A549 (cell line): ENCODE results near the gene MTMR11. TPM values are rescaled to one million over a fixed set of nuclear protein-coding genes. Genes with fewer than 3 reads are reported as not detected.
A peak's percentile ranks its signal among the peaks of the same experiment; 100 is the strongest.

ENCODE experiments used
- ATAC-seq, 2 experiments: fragments of 200-7000 bp in 1 of 2; fragments of >200 bp in 1 of 2; cut with Nextera tagmentation in 1 of 2; cut with Tn5 transposase in 1 of 2; 3 replicates each; pipeline versions ENCODE4 v1.8.0 to v1.9.1; 2018 to 2020; ENCODE audit warnings: mild to moderate bottlenecking in 1 of 2, moderate library complexity in 1 of 2
- CTCF ChIA-PET: fragments of 300-600 bp; sonication (Branson Sonifier 250); formaldehyde crosslinking; extraction: SDS; loops from one replicate; lab custom pipeline; 2021; ENCODE audit warnings: antibody characterized with exemption, inconsistent platforms; lab: Yijun Ruan, JAX
- POLR2A ChIA-PET: fragments of 350-600 bp; formaldehyde crosslinking; extraction: SDS; loops from one replicate; lab custom pipeline; 2021; ENCODE audit warnings: antibody characterized with exemption, inconsistent platforms; lab: Yijun Ruan, JAX
- DNase-seq, 2 experiments: peaks; one replicate each; pipeline versions ENCODE4 v3.0.0 to v3.0.0-alpha.2; 2011 to 2016; ENCODE audit warnings: low read depth in 1 of 2, low spot score in 1 of 2
- FAIRE-seq: peaks from 2 replicates; lab custom pipeline; 2011; peaks lifted over from hg19 to GRCh38; lab: Jason Lieb, UNC
- H3K27ac ChIP-seq, 2 experiments: fragments of >200 bp; sonication (Bioruptor Twin); formaldehyde crosslinking; 3 replicates each; pipeline ENCODE4 v1.5.1; 2016 to 2017
- H3K4me1 ChIP-seq: fragments of >200 bp; sonication (Bioruptor Twin); formaldehyde crosslinking; 3 replicates; pipeline ENCODE4 v1.6.1; 2016
- H3K4me2 ChIP-seq: fragments of >200 bp; sonication (Bioruptor Twin); formaldehyde crosslinking; 3 replicates; pipeline ENCODE4 v1.6.1; 2016
- H3K4me3 ChIP-seq: fragments of >200 bp; sonication (Bioruptor Twin); formaldehyde crosslinking; 3 replicates; pipeline ENCODE4 v1.5.1; 2016
- H3K9me3 ChIP-seq: fragments of >200 bp; sonication (Bioruptor Twin); formaldehyde crosslinking; 3 replicates; pipeline ENCODE4 v1.6.1; 2016
- BHLHE40 ChIP-seq: IDR thresholded peaks from 2 replicates; pipeline ENCODE4 v1.6.1; 2012; ENCODE audit warnings: low read depth, low read length, inconsistent platforms
- CBX2 ChIP-seq: fragments of 200-600 bp; sonication (generic); IDR thresholded peaks from 2 replicates; pipeline ENCODE4 v1.6.1; 2016; ENCODE audit warnings: low read depth, mild to moderate bottlenecking, borderline replicate concordance
- CHD2 ChIP-seq: fragments of 150-350 bp; IDR thresholded peaks from 2 replicates; pipeline ENCODE4 v1.6.1; 2014; ENCODE audit warnings: low read length; ENCODE audit not compliant: partially characterized antibody
- CHD4 ChIP-seq: fragments of 200-600 bp; sonication (generic); IDR thresholded peaks from 2 replicates; pipeline ENCODE4 v1.6.1; 2016; ENCODE audit warnings: antibody characterized with exemption, mild to moderate bottlenecking, borderline replicate concordance
- EHF ChIP-seq: fragments of 250-450 bp; sonication (Bioruptor Pico); IDR thresholded peaks from 2 replicates; pipeline ENCODE4 v1.5.0; 2020; ENCODE audit warnings: mild to moderate bottlenecking
- ESRRA ChIP-seq: fragments of 150-350 bp; IDR thresholded peaks from 2 replicates; pipeline ENCODE4 v1.6.1; 2014; ENCODE audit warnings: mild to moderate bottlenecking, low read length, borderline replicate concordance
- FOSL2 ChIP-seq, 2 experiments: fragments of 450-650 bp in 1 of 2; fragments of >200 bp in 1 of 2; sonication (Bioruptor Twin) in 1 of 2; formaldehyde crosslinking; IDR thresholded peaks; 2 replicates each; pipeline versions ENCODE4 v1.5.0 to v1.6.1; 2016 to 2020; ENCODE audit warnings: mild to moderate bottlenecking in 1 of 2, moderate library complexity in 1 of 2
- FOXS1 ChIP-seq: fragments of 250-450 bp; sonication (Bioruptor Pico); IDR thresholded peaks from 2 replicates; pipeline ENCODE4 v1.5.0; 2020; ENCODE audit warnings: mild to moderate bottlenecking, moderate library complexity
- HOXB13 ChIP-seq: fragments of 250-450 bp; sonication (Bioruptor Pico); IDR thresholded peaks from 2 replicates; pipeline ENCODE4 v1.5.0; 2020; ENCODE audit warnings: low read depth, mild to moderate bottlenecking, moderate library complexity
- KDM1A ChIP-seq: fragments of 200-600 bp; sonication (generic); IDR thresholded peaks from 2 replicates; pipeline ENCODE4 v1.6.1; 2016; ENCODE audit warnings: low read depth, mild to moderate bottlenecking
- MAZ ChIP-seq: fragments of 150-350 bp; IDR thresholded peaks from 2 replicates; pipeline ENCODE4 v1.6.1; 2014; ENCODE audit warnings: antibody characterized with exemption, low read depth, low read length, borderline replicate concordance
- PHF8 ChIP-seq: fragments of 200-600 bp; sonication (generic); IDR thresholded peaks from 2 replicates; pipeline ENCODE4 v1.6.1; 2016; ENCODE audit warnings: low read depth, mild to moderate bottlenecking, antibody characterized with exemption, moderate library complexity, borderline replicate concordance
- POLR2AphosphoS2 ChIP-seq: conservative IDR thresholded peaks from 2 replicates; pipeline ENCODE4 v1.6.1; 2012; ENCODE audit warnings: low read length, improper control_type of control experiment, inconsistent platforms
- RARB ChIP-seq: fragments of 250-450 bp; sonication (Bioruptor Pico); IDR thresholded peaks from 2 replicates; pipeline ENCODE4 v1.8.0; 2021; ENCODE audit warnings: mild to moderate bottlenecking, moderate library complexity
- RCOR1 ChIP-seq: fragments of 150-350 bp; IDR thresholded peaks from 2 replicates; pipeline ENCODE4 v1.6.1; 2014; ENCODE audit warnings: antibody characterized with exemption, low read length, low read depth
- RNF2 ChIP-seq: fragments of 200-600 bp; sonication (generic); IDR thresholded peaks from 2 replicates; pipeline ENCODE4 v1.6.1; 2016; ENCODE audit warnings: low read depth, mild to moderate bottlenecking, antibody characterized with exemption, moderate library complexity, borderline replicate concordance
- SREBF2 ChIP-seq: fragments of 450-650 bp; IDR thresholded peaks from 2 replicates; pipeline ENCODE4 v1.6.1; 2014; ENCODE audit warnings: mild to moderate bottlenecking, moderate library complexity
- TFCP2L1 ChIP-seq: fragments of 250-450 bp; sonication (Bioruptor Pico); IDR thresholded peaks from 2 replicates; pipeline ENCODE4 v1.5.0; 2021; ENCODE audit warnings: mild to moderate bottlenecking
- ZNF302 ChIP-seq: fragments of 250-450 bp; sonication (Bioruptor Pico); IDR thresholded peaks from 2 replicates; pipeline ENCODE4 v1.9.0; 2021; ENCODE audit warnings: inconsistent platforms, mild to moderate bottlenecking, moderate library complexity
- WGBS: methylation state at CpG from one replicate; pipeline ENCODE4 v1.1.6; 2017; ENCODE audit errors: missing lambda C conversion rate; 5-methylcytosine and 5-hydroxymethylcytosine counted together
- polyA plus RNA-seq, 4 experiments: library from polyadenylated mRNA; depleted of rRNA in 3 of 4; stranded (reverse); fragments of >200 nt; fragmentation: RNase III in 1 of 4; extraction: RNeasy Plus Mini Kit Qiagen cat#74134 plus additional on column Dnase treatment in 1 of 4; gene quantifications; 2 replicates in 3 of 4; 3 replicates in 1 of 4; pipeline ENCODE4 v1.2.3, GENCODE V29; 2011 to 2017
- TF ChIP-seq, protein P1 (sequence below): IDR thresholded peaks from 2 replicates; pipeline ENCODE4 v1.6.1; 2012; ENCODE audit warnings: low read depth, borderline replicate concordance
- TF ChIP-seq, protein P2 (sequence below): IDR thresholded peaks from 2 replicates; pipeline ENCODE4 v1.6.1; 2012
- TF ChIP-seq, protein P3 (sequence below): fragments of >200 bp; sonication (Bioruptor Twin); formaldehyde crosslinking; IDR thresholded peaks from 3 replicates; pipeline ENCODE4 v1.5.1; 2016
- TF ChIP-seq, protein P4 (sequence below): fragments of >200 bp; sonication (Bioruptor Twin); formaldehyde crosslinking; IDR thresholded peaks from 2 replicates; pipeline ENCODE4 v1.6.1; 2016
- TF ChIP-seq, protein P5 (sequence below): fragments of 250-450 bp; sonication (Bioruptor Pico); IDR thresholded peaks from 2 replicates; pipeline ENCODE4 v1.5.0; 2021; ENCODE audit warnings: mild to moderate bottlenecking, moderate library complexity, borderline replicate concordance
- TF ChIP-seq, protein P6 (sequence below): fragments of 150-350 bp; IDR thresholded peaks from 2 replicates; pipeline ENCODE4 v1.6.1; 2014; ENCODE audit warnings: low read depth, mild to moderate bottlenecking, low read length
- TF ChIP-seq, protein P7 (sequence below): fragments of 250-450 bp; sonication (Bioruptor Pico); IDR thresholded peaks from 2 replicates; pipeline ENCODE4 v1.5.0; 2020; ENCODE audit warnings: low read depth, mild to moderate bottlenecking, moderate library complexity

MTMR11 gene
- polyA plus RNA-seq, 2 of the 4 experiments (the other 2 are of a cell fraction) = 16.2 to 31.2 TPM

DNA sequence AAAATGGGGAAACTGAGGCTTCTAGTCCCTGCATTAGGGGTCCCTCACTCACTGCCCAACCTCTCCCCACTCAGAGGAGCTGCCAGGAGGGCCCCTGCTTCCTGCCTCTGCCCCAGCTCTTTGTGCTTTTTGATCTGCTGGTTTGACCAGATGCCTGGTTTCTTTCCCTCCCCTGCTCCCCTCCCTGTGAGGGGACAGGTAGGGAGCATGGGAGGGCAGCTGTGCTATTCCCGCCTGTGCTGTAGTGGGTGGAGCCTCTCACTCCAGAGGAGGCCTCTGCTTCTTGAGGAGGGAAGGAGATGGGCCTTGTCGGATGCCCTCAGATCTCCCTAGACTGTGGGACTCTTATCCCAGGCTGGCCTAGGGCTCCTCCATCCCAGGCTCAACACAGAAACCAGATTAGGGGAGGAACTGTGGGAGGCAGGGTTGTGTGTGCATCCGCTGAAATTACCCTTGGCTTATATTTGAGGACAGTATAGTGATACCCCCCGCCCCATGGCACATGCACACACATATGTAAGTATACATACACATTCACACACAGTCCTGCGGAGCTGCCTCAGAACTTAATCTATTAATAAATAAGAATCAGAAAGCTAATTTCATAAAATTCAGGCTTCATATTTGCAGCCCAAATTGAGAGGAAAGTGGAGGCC, 32.7 kb downstream of the MTMR11 start:
- TF ChIP-seq HOXB13 (CRISPR knock-in tag) (no peak), FOXS1 (no peak), ZNF302 (CRISPR knock-in tag) (no peak), CHD4 (no peak), RARB (CRISPR knock-in tag) (no peak), TFCP2L1 (no peak), KDM1A (no peak), MAZ (no peak), RCOR1 (no peak), POLR2AphosphoS2 (no peak)
- TF ChIP-seq, protein P1, sequence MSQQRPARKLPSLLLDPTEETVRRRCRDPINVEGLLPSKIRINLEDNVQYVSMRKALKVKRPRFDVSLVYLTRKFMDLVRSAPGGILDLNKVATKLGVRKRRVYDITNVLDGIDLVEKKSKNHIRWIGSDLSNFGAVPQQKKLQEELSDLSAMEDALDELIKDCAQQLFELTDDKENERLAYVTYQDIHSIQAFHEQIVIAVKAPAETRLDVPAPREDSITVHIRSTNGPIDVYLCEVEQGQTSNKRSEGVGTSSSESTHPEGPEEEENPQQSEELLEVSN = no peak
- TF ChIP-seq, protein P2, sequence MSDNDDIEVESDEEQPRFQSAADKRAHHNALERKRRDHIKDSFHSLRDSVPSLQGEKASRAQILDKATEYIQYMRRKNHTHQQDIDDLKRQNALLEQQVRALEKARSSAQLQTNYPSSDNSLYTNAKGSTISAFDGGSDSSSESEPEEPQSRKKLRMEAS = no peak
- TF ChIP-seq, protein P3, sequence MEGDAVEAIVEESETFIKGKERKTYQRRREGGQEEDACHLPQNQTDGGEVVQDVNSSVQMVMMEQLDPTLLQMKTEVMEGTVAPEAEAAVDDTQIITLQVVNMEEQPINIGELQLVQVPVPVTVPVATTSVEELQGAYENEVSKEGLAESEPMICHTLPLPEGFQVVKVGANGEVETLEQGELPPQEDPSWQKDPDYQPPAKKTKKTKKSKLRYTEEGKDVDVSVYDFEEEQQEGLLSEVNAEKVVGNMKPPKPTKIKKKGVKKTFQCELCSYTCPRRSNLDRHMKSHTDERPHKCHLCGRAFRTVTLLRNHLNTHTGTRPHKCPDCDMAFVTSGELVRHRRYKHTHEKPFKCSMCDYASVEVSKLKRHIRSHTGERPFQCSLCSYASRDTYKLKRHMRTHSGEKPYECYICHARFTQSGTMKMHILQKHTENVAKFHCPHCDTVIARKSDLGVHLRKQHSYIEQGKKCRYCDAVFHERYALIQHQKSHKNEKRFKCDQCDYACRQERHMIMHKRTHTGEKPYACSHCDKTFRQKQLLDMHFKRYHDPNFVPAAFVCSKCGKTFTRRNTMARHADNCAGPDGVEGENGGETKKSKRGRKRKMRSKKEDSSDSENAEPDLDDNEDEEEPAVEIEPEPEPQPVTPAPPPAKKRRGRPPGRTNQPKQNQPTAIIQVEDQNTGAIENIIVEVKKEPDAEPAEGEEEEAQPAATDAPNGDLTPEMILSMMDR = no peak
- TF ChIP-seq, protein P4, sequence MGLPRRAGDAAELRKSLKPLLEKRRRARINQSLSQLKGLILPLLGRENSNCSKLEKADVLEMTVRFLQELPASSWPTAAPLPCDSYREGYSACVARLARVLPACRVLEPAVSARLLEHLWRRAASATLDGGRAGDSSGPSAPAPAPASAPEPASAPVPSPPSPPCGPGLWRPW = no peak
- TF ChIP-seq, protein P5, sequence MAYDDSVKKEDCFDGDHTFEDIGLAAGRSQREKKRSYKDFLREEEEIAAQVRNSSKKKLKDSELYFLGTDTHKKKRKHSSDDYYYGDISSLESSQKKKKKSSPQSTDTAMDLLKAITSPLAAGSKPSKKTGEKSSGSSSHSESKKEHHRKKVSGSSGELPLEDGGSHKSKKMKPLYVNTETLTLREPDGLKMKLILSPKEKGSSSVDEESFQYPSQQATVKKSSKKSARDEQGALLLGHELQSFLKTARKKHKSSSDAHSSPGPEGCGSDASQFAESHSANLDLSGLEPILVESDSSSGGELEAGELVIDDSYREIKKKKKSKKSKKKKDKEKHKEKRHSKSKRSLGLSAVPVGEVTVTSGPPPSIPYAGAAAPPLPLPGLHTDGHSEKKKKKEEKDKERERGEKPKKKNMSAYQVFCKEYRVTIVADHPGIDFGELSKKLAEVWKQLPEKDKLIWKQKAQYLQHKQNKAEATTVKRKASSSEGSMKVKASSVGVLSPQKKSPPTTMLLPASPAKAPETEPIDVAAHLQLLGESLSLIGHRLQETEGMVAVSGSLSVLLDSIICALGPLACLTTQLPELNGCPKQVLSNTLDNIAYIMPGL = no peak
- no peak for ATAC-seq
- no peak overlapping the region for H3K4me3 ChIP-seq
- H3K9me3 ChIP-seq = no peaks in the 10 kb centered on the region
- peaks cover 8% of the 10 kb centered on the region for H3K4me1 ChIP-seq
- H3K27ac ChIP-seq = no peak overlapping the region
- WGBS = 95% methylated on average over 5 of the region's 5 CpGs
- DNase-seq = no peak
- no peak overlapping the region for H3K4me2 ChIP-seq
- POLR2A ChIA-PET = no interaction called here
- FAIRE-seq = no peak
- CTCF ChIA-PET = interaction anchor here (1.4 to 1.6 kb wide), 2 partner anchors 11 to 262 kb away, joined by 3 read pairs; no protein-coding TSS in a partner anchor

DNA sequence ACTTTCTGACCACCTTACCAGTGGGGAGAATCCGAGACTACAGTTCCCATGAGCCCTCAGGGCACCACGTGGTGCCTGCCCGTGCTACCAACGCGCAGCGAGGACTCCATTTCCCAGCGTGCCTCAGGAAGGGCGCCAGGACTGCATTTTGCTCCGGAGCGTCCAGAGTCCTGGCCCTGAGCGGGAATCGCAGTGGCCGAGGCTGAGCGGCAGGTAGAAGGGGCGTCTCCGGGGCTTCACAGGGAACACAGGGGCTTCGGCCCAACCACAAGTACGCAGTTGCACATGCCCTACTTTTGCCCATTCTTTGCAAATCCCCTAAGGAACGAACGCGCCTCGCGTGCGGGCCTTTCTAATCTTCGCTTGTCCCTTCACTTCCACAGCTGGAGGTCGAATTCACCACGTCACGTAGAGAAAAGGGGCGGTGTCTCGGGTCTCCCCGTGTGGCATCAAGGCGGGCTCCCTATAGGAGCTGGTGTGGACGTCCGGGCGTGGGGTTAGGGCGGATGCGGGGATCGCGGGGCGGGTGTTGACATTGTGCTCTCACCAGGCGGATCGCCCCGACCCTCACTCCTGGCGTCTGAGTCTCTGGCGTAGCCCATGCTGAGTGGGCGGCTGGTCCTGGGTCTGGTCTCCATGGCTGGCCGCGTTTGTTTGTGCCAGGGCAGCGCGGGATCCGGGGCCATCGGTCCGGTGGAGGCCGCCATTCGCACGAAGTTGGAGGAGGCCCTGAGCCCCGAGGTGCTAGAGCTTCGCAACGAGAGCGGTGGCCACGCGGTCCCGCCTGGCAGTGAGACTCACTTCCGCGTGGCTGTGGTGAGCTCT, 37.0 kb downstream of the MTMR11 start, which contains the start of gene BOLA1:
BOLA1 (plus strand) TSS at position 109 of the 825 bp plus-strand sequence; CDS start at position 601, 492 bp downstream.
- H3K9me3 ChIP-seq = no peaks in the 10 kb centered on the region
- peak within 1 kb of the TSS; percentile 82 to 91 for H3K27ac ChIP-seq
- peaks cover 8% of the 10 kb centered on the region for H3K4me1 ChIP-seq
- FAIRE-seq (peak; percentile 54), DNase-seq (peak; percentile 93 to 97), ATAC-seq (peak; percentile 99 to 100)
- ChIA-PET CTCF (interaction anchor here (0.6 to 2.2 kb wide), 3 partner anchors 11 to 133 kb away, joined by 3 to 7 read pairs (median 4); a partner anchor contains a TSS), POLR2A (interaction anchor here (0.6 to 2.5 kb wide), 3 partner anchors 12 to 287 kb away, joined by 3 to 19 read pairs (median 4); partner anchors contain the start of gene SF3B4)
- peak within 1 kb of the TSS; percentile 53 for H3K4me3 ChIP-seq
- peak within 1 kb of the TSS; percentile 80 for H3K4me2 ChIP-seq
- WGBS = 27% methylated on average over 42 of the region's 65 CpGs
- TF ChIP-seq ESRRA (no peak), CHD2 (no peak), RNF2 (no peak), SREBF2 (no peak), CBX2 (no peak), PHF8 (peak; percentile 83), FOSL2 (IDR thresholded peaks at IDR 0.05) (no peak), FOSL2 (CRISPR knock-in tag; IDR thresholded peaks at IDR 0.05) (no peak), EHF (CRISPR knock-in tag) (no peak), BHLHE40 (no peak; the same call in 1 of the 2 replicates)
- TF ChIP-seq, protein P6, sequence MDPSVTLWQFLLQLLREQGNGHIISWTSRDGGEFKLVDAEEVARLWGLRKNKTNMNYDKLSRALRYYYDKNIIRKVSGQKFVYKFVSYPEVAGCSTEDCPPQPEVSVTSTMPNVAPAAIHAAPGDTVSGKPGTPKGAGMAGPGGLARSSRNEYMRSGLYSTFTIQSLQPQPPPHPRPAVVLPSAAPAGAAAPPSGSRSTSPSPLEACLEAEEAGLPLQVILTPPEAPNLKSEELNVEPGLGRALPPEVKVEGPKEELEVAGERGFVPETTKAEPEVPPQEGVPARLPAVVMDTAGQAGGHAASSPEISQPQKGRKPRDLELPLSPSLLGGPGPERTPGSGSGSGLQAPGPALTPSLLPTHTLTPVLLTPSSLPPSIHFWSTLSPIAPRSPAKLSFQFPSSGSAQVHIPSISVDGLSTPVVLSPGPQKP = no peak
- TF ChIP-seq, protein P2 = peak; percentile 95
- TF ChIP-seq, protein P7, sequence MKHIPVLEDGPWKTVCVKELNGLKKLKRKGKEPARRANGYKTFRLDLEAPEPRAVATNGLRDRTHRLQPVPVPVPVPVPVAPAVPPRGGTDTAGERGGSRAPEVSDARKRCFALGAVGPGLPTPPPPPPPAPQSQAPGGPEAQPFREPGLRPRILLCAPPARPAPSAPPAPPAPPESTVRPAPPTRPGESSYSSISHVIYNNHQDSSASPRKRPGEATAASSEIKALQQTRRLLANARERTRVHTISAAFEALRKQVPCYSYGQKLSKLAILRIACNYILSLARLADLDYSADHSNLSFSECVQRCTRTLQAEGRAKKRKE (CRISPR knock-in tag) = no peak
